Measurements from ENCODE around the gene RANBP17. TPM values are rescaled to one million over a fixed set of nuclear protein-coding genes. Genes with fewer than 3 reads are reported as not detected.
"Not testable (repeated sequence)": the region's sequence is repeated elsewhere in the genome, so short reads cannot be mapped to it uniquely, and the experiment has no call there.

RANBP17 gene
- total RNA-seq, 4 donors from 2014 or later, result 0.55 to 3.0 (median 1.5) TPM

DNA sequence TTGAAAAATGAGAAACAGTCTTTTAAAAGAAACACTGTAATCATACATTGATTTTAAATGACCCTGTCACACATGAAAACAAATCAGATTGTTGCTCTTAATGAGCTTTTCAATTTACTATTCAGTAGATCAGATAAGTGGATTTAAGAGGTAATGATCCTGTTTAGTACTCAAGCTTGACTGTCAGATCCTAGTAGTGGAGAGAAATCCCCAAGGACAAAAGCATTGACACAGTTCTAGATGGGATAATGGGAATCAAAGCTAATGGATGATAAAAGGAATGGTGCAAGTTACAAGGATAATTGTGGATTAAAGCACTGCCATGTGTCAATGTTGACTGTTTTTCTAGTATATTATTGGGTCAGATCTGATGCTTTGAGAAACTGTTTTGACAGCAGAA is 304.9 kb downstream of the RANBP17 start:
- Histone ChIP-seq H3K4me1 (no peaks in the 10 kb centered on the region), H3K27me3 (no peaks in the 10 kb centered on the region), H3K4me3 (no peak overlapping the region), H3K36me3 (no peaks in the 10 kb centered on the region), H3K9me3 (no peaks in the 10 kb centered on the region), H3K27ac (no peak overlapping the region)
- no peak for TF ChIP-seq POLR2A (IDR thresholded peaks at IDR 0.05)
- no peak for TF ChIP-seq EP300 (IDR thresholded peaks at IDR 0.05)
- TF ChIP-seq, protein P1, sequence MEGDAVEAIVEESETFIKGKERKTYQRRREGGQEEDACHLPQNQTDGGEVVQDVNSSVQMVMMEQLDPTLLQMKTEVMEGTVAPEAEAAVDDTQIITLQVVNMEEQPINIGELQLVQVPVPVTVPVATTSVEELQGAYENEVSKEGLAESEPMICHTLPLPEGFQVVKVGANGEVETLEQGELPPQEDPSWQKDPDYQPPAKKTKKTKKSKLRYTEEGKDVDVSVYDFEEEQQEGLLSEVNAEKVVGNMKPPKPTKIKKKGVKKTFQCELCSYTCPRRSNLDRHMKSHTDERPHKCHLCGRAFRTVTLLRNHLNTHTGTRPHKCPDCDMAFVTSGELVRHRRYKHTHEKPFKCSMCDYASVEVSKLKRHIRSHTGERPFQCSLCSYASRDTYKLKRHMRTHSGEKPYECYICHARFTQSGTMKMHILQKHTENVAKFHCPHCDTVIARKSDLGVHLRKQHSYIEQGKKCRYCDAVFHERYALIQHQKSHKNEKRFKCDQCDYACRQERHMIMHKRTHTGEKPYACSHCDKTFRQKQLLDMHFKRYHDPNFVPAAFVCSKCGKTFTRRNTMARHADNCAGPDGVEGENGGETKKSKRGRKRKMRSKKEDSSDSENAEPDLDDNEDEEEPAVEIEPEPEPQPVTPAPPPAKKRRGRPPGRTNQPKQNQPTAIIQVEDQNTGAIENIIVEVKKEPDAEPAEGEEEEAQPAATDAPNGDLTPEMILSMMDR (IDR thresholded peaks at IDR 0.05), result no peak
- TF ChIP-seq POLR2AphosphoS5 (IDR thresholded peaks at IDR 0.05), result no peak
- DNase-seq (ENCODE audit: low spot score in 2 of 2), result no peak

DNA sequence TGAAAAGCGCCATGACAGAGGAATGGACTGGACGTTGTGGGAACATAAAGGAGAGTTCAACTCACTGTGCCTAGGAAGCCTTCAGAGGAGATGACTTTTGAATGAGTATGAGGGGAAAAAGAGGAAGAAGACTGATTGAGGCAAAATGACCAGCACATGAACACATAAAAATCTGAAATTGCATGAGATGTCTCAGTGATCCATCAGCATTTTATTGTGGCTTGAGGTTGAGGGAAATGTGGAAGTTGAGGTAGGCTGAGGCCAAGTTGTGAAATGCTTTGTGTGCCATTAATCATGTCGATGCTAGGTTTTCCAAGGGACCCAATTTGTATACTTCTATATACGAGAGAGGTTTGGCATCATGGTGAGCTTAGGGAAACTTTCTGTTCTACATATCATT is 306.4 kb downstream of the RANBP17 start:
- H3K27ac ChIP-seq, result no peak overlapping the region
- no peaks in the 10 kb centered on the region for H3K4me1 ChIP-seq
- no peaks in the 10 kb centered on the region for H3K27me3 ChIP-seq
- no peak overlapping the region for H3K4me3 ChIP-seq
- WGBS, result 88% methylated on average over 4 of the region's 4 CpGs
- H3K36me3 ChIP-seq, result no peaks in the 10 kb centered on the region
- TF ChIP-seq POLR2A (IDR thresholded peaks at IDR 0.05) (no peak), EP300 (IDR thresholded peaks at IDR 0.05) (no peak), POLR2AphosphoS5 (IDR thresholded peaks at IDR 0.05) (no peak)
- TF ChIP-seq, protein P1 (IDR thresholded peaks at IDR 0.05), result no peak
- no peaks in the 10 kb centered on the region for H3K9me3 ChIP-seq
- no peak for DNase-seq (ENCODE audit: low spot score in 2 of 2)

DNA sequence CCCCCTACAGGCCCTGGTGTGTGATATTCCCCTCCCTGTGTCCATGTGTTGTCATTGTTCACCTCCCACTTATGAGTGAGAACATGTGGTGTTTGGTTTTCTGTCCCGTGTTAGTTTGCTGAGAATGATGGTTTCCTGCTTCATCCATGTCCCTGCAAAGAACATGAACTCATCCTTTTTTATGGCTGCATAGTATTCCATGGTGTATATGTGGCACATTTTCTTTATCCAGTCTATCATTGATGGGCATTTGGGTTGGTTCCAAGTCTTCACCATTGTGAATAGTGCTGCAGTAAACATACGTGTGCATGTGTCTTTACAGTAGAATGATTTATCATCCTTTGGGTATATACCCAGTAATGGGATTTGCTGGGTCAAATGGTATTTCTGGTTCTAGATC is 313.1 kb downstream of the RANBP17 start:
- 95% methylated on average over 2 of the region's 2 CpGs for WGBS
- DNase-seq (ENCODE audit: low spot score in 2 of 2); H3K27ac ChIP-seq; H3K36me3 ChIP-seq; H3K4me3 ChIP-seq; H3K4me1 ChIP-seq; H3K9me3 ChIP-seq; H3K27me3 ChIP-seq: not testable (repeated sequence)

DNA sequence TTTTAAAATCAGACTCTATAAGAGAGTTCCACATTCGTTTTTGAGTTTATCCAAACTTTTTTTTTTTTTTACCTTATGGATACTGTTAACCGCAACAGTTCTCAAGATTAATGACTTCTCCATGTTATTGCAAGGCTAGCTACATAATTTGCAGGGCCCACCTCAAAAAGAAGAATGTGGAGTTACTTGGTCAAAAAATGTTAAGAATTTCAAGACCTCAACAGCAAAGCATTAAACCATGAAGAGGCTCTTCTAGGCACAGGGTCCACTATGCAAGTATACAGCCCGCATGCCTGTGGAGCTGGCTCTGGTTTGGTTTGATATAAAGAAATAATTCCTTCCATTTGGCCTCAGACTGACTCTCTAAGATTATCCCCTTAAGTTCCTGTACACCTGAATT is 313.9 kb downstream of the RANBP17 start:
- DNase-seq (ENCODE audit: low spot score in 2 of 2), result no peak
- H3K9me3 ChIP-seq, result no peaks in the 10 kb centered on the region
- 84% methylated on average over 3 of the region's 3 CpGs for WGBS
- no peaks in the 10 kb centered on the region for H3K36me3 ChIP-seq
- no peak overlapping the region for H3K4me3 ChIP-seq
- no peak for TF ChIP-seq EP300 (IDR thresholded peaks at IDR 0.05)
- TF ChIP-seq POLR2A (IDR thresholded peaks at IDR 0.05), result no peak
- TF ChIP-seq, protein P1 (IDR thresholded peaks at IDR 0.05), result no peak
- no peak for TF ChIP-seq POLR2AphosphoS5 (IDR thresholded peaks at IDR 0.05)
- H3K27me3 ChIP-seq, result no peaks in the 10 kb centered on the region
- H3K27ac ChIP-seq, result no peak overlapping the region
- H3K4me1 ChIP-seq, result no peaks in the 10 kb centered on the region

DNA sequence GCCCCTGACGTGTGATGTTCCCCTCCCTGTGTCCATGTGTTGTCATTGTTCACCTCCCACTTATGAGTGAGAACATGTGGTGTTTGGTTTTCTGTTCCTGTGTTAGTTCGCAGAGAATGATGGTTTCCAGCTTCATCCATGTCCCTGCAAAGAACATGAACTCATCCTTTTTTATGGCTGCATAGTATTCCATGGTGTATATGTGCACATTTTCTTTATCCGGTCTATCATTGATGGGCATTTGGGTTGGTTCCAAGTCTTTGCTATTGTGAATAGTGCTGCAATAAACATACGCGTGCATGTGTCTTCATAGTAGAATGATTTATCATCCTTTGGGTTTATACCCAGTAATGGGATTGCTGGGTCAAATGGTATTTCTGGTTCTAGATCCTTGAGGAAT is 316.4 kb downstream of the RANBP17 start:
- not testable (repeated sequence) for H3K36me3 ChIP-seq
- 96% methylated on average over 5 of the region's 5 CpGs for WGBS

DNA sequence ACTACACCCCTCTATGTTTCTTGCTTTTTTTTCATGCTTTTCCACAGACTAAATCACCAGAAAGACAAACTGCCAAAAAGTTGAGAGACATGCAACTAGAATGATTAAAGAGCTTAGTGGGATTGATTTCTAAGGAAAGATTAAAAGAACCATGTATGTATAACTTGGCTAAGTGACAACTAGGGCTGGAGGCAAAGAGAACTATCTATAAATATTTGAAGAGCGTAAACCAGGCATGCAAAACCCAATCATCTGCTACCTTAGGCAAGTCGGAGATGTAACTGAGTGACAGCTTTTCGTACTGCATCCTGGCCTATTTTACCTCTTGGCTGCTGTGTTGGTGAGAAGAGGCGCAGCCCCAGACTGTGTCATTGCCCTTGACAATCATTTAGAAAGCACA is 326.2 kb downstream of the RANBP17 start:
- H3K36me3 ChIP-seq, result no peaks in the 10 kb centered on the region
- H3K27me3 ChIP-seq, result no peaks in the 10 kb centered on the region
- no peak overlapping the region for H3K4me3 ChIP-seq
- no peaks in the 10 kb centered on the region for H3K9me3 ChIP-seq
- TF ChIP-seq POLR2A (IDR thresholded peaks at IDR 0.05) (no peak), EP300 (IDR thresholded peaks at IDR 0.05) (no peak), POLR2AphosphoS5 (IDR thresholded peaks at IDR 0.05) (no peak)
- TF ChIP-seq, protein P1 (IDR thresholded peaks at IDR 0.05), result no peak
- DNase-seq (ENCODE audit: low spot score in 2 of 2), result no peak
- no peak overlapping the region for H3K27ac ChIP-seq
- 75% methylated on average over 4 of the region's 4 CpGs for WGBS
- H3K4me1 ChIP-seq, result no peaks in the 10 kb centered on the region

More for the DNA sequence above, 316.4 kb downstream of the RANBP17 start:
- not testable (repeated sequence) for H3K27me3 ChIP-seq; H3K4me1 ChIP-seq; H3K4me3 ChIP-seq; H3K9me3 ChIP-seq; H3K27ac ChIP-seq; DNase-seq (ENCODE audit: low spot score in 2 of 2)
